ENCODE data around the gene MRM3.
"Not testable (repeated sequence)": the region's sequence is repeated elsewhere in the genome, so short reads cannot be mapped to it uniquely, and the experiment has no call there.

Gene MRM3

DNA sequence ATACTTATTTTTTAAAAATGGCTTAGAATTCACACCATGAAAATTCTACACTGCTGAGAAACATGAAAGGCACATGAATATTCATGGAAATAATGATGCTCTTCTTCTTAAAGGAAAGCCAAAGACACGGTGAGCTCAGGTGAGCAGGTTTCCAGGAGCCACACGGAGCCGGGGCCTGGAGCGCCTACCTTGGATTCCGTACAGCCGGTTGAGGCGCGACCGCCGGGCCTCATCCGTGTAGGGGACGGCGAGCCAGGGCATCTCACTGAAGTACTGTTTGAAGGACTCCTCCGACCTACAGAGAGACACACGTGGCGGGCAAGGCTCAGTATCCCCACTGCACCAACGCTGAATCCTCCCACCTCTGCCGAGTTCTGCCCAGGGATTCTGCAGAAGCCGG is 37.1 kb downstream of the MRM3 start:
- no peaks in the 10 kb centered on the region for H3K4me1 ChIP-seq (ENCODE audit: control extremely low read depth in 1 of 4, control insufficient read depth in 4 of 4, insufficient read depth in 4 of 4, low read length in 3 of 4)
- ChIA-PET CTCF (no interaction called here), POLR2A (no interaction called here)
- no peak overlapping the region for H3K4me3 ChIP-seq (ENCODE audit: control insufficient read depth in 1 of 7, extremely low read depth in 1 of 7, insufficient read depth in 4 of 7, low read depth in 2 of 7, low read length in 6 of 7)
- no peaks in the 10 kb centered on the region for H3K9me3 ChIP-seq (ENCODE audit: control extremely low read depth in 1 of 5, control insufficient read depth in 4 of 5, insufficient read depth in 2 of 5, low read depth in 1 of 5, low read length in 4 of 5)
- no peak overlapping the region for H3K27ac ChIP-seq (ENCODE audit: insufficient read depth in 1 of 2, low read depth in 1 of 2, low read length in 2 of 2, poor library complexity in 1 of 2, severe bottlenecking in 2 of 2)
- no peaks in the 10 kb centered on the region for H3K36me3 ChIP-seq (ENCODE audit: control insufficient read depth in 4 of 4, insufficient read depth in 4 of 4, low read length in 3 of 4)
- DNase-seq, result no peak
- H3K27me3 ChIP-seq (replicated peaks in 2 of 5; ENCODE audit: control insufficient read depth in 4 of 5, insufficient read depth in 5 of 5, low read length in 4 of 5), result no peaks in the 10 kb centered on the region
- WGBS (ENCODE audit: insufficient coverage), result 96% methylated on average over 19 of the region's 19 CpGs

DNA sequence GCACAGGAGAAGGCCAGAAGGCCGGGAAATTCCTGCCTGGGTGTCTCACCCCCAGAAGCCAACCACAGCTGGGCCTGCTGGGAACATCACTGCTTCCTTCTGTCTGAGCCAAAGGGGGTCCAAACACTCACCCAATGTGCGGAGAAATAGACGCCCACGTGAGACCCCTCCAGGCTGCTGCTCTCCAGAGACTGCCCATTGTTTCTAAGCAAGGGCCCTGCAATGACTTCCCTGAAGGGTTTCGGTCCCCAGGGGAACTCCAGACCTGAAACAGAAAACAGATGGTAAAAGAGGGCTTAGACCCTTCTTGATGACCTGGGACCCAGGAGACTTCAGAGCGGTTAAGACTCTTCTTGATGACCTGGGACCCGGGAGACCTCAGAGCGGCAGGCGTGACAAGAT is 41.3 kb downstream of the MRM3 start:
- 92% methylated on average over 9 of the region's 9 CpGs for WGBS (ENCODE audit: insufficient coverage)
- Histone ChIP-seq H3K9me3 (ENCODE audit: control extremely low read depth in 1 of 5, control insufficient read depth in 4 of 5, insufficient read depth in 2 of 5, low read depth in 1 of 5, low read length in 4 of 5) (no peaks in the 10 kb centered on the region), H3K27ac (ENCODE audit: insufficient read depth in 1 of 2, low read depth in 1 of 2, low read length in 2 of 2, poor library complexity in 1 of 2, severe bottlenecking in 2 of 2) (no peak overlapping the region), H3K36me3 (ENCODE audit: control insufficient read depth in 4 of 4, insufficient read depth in 4 of 4, low read length in 3 of 4) (no peaks in the 10 kb centered on the region), H3K4me3 (ENCODE audit: control insufficient read depth in 1 of 7, extremely low read depth in 1 of 7, insufficient read depth in 4 of 7, low read depth in 2 of 7, low read length in 6 of 7) (no peak overlapping the region), H3K4me1 (ENCODE audit: control extremely low read depth in 1 of 4, control insufficient read depth in 4 of 4, insufficient read depth in 4 of 4, low read length in 3 of 4) (no peaks in the 10 kb centered on the region), H3K27me3 (replicated peaks in 2 of 5; ENCODE audit: control insufficient read depth in 4 of 5, insufficient read depth in 5 of 5, low read length in 4 of 5) (no peaks in the 10 kb centered on the region)
- ChIA-PET POLR2A (no interaction called here), CTCF (no interaction called here)
- DNase-seq, result no peak

DNA sequence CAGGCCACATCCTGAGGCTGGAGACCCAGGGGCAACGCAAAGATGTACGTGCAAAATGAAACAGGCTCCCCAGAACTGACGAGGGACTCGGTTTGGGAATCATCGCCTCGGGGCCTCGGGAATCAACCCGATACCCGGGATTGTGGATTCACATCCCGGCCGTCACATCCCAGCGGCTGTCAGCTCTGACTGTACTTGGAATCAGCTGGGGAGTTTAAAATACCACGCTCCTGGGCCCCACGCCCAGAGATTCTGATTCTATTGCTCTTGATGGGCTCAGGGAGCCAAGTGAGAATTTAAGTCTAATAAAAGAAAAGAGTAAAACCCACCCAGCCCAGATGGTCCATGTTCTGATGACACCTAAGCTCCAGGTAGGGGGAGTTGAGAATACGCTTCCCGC is 42.2 kb downstream of the MRM3 start:
- no peak for DNase-seq
- Histone ChIP-seq H3K4me3 (ENCODE audit: control insufficient read depth in 1 of 7, extremely low read depth in 1 of 7, insufficient read depth in 4 of 7, low read depth in 2 of 7, low read length in 6 of 7) (no peak overlapping the region), H3K27me3 (replicated peaks in 2 of 5; ENCODE audit: control insufficient read depth in 4 of 5, insufficient read depth in 5 of 5, low read length in 4 of 5) (no peaks in the 10 kb centered on the region), H3K27ac (ENCODE audit: insufficient read depth in 1 of 2, low read depth in 1 of 2, low read length in 2 of 2, poor library complexity in 1 of 2, severe bottlenecking in 2 of 2) (no peak overlapping the region), H3K4me1 (ENCODE audit: control extremely low read depth in 1 of 4, control insufficient read depth in 4 of 4, insufficient read depth in 4 of 4, low read length in 3 of 4) (no peaks in the 10 kb centered on the region), H3K36me3 (ENCODE audit: control insufficient read depth in 4 of 4, insufficient read depth in 4 of 4, low read length in 3 of 4) (no peaks in the 10 kb centered on the region), H3K9me3 (ENCODE audit: control extremely low read depth in 1 of 5, control insufficient read depth in 4 of 5, insufficient read depth in 2 of 5, low read depth in 1 of 5, low read length in 4 of 5) (no peaks in the 10 kb centered on the region)
- WGBS (ENCODE audit: insufficient coverage), result 93% methylated on average over 16 of the region's 16 CpGs
- CTCF ChIA-PET, result interaction anchor here (1.6 to 1.7 kb wide), 2 partner anchors 27 to 29 kb away, joined by 4 read pairs; no protein-coding TSS in a partner anchor
- POLR2A ChIA-PET, result no interaction called here

DNA sequence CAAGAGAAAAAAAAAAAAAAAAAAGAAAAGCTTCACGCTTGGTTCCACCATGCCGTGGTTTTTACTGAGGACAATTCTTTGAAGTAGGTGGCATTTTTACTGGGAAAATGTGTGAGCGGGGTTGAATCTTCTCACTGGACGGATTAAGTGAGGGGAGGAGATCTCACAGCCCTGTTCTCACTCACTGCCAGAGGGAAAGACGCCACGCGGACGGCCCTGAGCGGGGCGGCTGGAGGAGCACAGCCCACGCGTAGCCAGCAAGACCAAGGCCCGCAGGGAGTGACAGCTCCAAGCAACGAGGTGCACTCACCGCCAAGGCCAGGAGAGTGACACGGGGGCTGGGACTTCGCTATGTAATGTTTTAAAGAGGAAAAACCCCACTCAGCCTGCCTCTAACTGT is 43.1 kb downstream of the MRM3 start:
- WGBS (ENCODE audit: insufficient coverage), result 97% methylated on average over 15 of the region's 17 CpGs
- POLR2A ChIA-PET, result no interaction called here
- H3K9me3 ChIP-seq (ENCODE audit: control extremely low read depth in 1 of 5, control insufficient read depth in 4 of 5, insufficient read depth in 2 of 5, low read depth in 1 of 5, low read length in 4 of 5), result no peaks in the 10 kb centered on the region
- H3K36me3 ChIP-seq (ENCODE audit: control insufficient read depth in 4 of 4, insufficient read depth in 4 of 4, low read length in 3 of 4), result no peaks in the 10 kb centered on the region
- no peak overlapping the region for H3K4me3 ChIP-seq (ENCODE audit: control insufficient read depth in 1 of 7, extremely low read depth in 1 of 7, insufficient read depth in 4 of 7, low read depth in 2 of 7, low read length in 6 of 7)
- DNase-seq, result no peak
- no peak overlapping the region for H3K27ac ChIP-seq (ENCODE audit: insufficient read depth in 1 of 2, low read depth in 1 of 2, low read length in 2 of 2, poor library complexity in 1 of 2, severe bottlenecking in 2 of 2)
- no peaks in the 10 kb centered on the region for H3K27me3 ChIP-seq (replicated peaks in 2 of 5; ENCODE audit: control insufficient read depth in 4 of 5, insufficient read depth in 5 of 5, low read length in 4 of 5)
- CTCF ChIA-PET, result interaction anchor here (1.6 to 1.7 kb wide), 2 partner anchors 27 to 30 kb away, joined by 4 read pairs; no protein-coding TSS in a partner anchor
- no peaks in the 10 kb centered on the region for H3K4me1 ChIP-seq (ENCODE audit: control extremely low read depth in 1 of 4, control insufficient read depth in 4 of 4, insufficient read depth in 4 of 4, low read length in 3 of 4)

DNA sequence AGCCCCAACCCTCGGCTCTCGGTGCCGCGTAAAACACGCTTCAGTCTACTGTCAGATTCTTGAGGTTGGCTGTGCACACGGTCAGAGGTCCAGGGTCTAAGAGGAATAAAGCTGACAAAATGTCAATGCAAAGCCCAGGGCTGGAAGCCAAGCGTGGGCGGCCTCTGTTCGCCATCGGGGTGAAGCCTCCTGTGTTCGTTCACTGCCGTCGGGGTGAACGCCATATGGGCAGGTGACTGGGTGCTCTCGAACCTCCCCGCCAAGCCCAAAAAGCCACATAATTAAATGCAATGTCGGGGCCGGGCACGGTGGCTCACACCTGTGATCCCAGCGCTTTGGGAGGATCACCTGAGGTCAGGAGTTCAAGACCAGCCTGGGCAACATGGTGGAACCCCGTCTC is 44.6 kb downstream of the MRM3 start:
- Histone ChIP-seq H3K27ac (ENCODE audit: insufficient read depth in 1 of 2, low read depth in 1 of 2, low read length in 2 of 2, poor library complexity in 1 of 2, severe bottlenecking in 2 of 2) (no peak overlapping the region), H3K4me1 (ENCODE audit: control extremely low read depth in 1 of 4, control insufficient read depth in 4 of 4, insufficient read depth in 4 of 4, low read length in 3 of 4) (no peaks in the 10 kb centered on the region), H3K4me3 (ENCODE audit: control insufficient read depth in 1 of 7, extremely low read depth in 1 of 7, insufficient read depth in 4 of 7, low read depth in 2 of 7, low read length in 6 of 7) (no peak overlapping the region), H3K36me3 (ENCODE audit: control insufficient read depth in 4 of 4, insufficient read depth in 4 of 4, low read length in 3 of 4) (no peaks in the 10 kb centered on the region), H3K27me3 (replicated peaks in 2 of 5; ENCODE audit: control insufficient read depth in 4 of 5, insufficient read depth in 5 of 5, low read length in 4 of 5) (no peaks in the 10 kb centered on the region), H3K9me3 (ENCODE audit: control extremely low read depth in 1 of 5, control insufficient read depth in 4 of 5, insufficient read depth in 2 of 5, low read depth in 1 of 5, low read length in 4 of 5) (peaks cover 0 to 5% (median 0%) of the 10 kb centered on the region in 5 experiments)
- 93% methylated on average over 20 of the region's 21 CpGs for WGBS (ENCODE audit: insufficient coverage)
- ChIA-PET CTCF (no interaction called here), POLR2A (no interaction called here)
- no peak for DNase-seq

DNA sequence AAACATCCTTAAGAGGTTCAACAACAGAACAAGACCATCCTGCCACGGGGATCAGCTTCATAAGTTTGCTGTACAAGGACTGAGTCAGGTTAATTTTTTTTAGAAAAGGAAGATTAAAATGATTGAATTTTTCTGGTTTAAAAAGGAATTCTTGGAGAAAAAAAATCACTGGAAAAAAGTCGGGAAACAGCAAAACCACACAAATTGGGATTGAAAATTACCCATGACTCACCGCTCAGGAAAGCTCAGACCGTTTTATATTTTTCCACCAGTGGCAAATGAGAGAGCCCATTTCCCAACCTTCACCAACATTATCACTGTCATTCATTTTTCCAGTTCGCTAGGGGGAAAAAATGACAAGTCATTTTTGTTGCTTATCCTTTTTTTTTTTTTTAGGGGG is 46.6 kb downstream of the MRM3 start:
- DNase-seq, result no peak
- Histone ChIP-seq H3K9me3 (ENCODE audit: control extremely low read depth in 1 of 5, control insufficient read depth in 4 of 5, insufficient read depth in 2 of 5, low read depth in 1 of 5, low read length in 4 of 5) (peaks cover 0 to 7% (median 0%) of the 10 kb centered on the region in 5 experiments), H3K4me3 (ENCODE audit: control insufficient read depth in 1 of 7, extremely low read depth in 1 of 7, insufficient read depth in 4 of 7, low read depth in 2 of 7, low read length in 6 of 7) (no peak overlapping the region), H3K4me1 (ENCODE audit: control extremely low read depth in 1 of 4, control insufficient read depth in 4 of 4, insufficient read depth in 4 of 4, low read length in 3 of 4) (no peaks in the 10 kb centered on the region), H3K27me3 (replicated peaks in 2 of 5; ENCODE audit: control insufficient read depth in 4 of 5, insufficient read depth in 5 of 5, low read length in 4 of 5) (no peaks in the 10 kb centered on the region), H3K36me3 (ENCODE audit: control insufficient read depth in 4 of 4, insufficient read depth in 4 of 4, low read length in 3 of 4) (no peaks in the 10 kb centered on the region), H3K27ac (ENCODE audit: insufficient read depth in 1 of 2, low read depth in 1 of 2, low read length in 2 of 2, poor library complexity in 1 of 2, severe bottlenecking in 2 of 2) (no peak overlapping the region)
- ChIA-PET CTCF (no interaction called here), POLR2A (no interaction called here)
- WGBS (ENCODE audit: insufficient coverage), result 81% methylated on average over 3 of the region's 5 CpGs

DNA sequence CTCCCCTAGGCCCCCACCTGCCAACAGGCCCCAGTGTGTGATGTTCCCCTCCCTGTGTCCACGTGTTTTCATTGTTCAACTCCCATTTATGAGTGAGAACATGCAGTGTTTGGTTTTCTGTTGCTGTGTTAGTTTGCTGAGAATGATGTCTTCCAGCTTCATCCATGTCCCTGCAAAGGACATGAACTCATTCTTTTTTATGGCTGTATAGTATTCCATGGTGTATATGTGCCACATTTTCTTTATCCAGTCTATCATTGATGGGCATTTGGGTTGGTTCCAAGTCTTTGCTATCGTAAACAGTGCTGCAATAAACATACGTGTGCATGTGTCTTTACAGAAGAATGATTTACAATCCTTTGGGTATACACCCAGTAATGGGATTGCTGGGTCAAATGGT is 47.5 kb downstream of the MRM3 start:
- H3K27ac ChIP-seq (ENCODE audit: insufficient read depth in 1 of 2, low read depth in 1 of 2, low read length in 2 of 2, poor library complexity in 1 of 2, severe bottlenecking in 2 of 2); H3K9me3 ChIP-seq (ENCODE audit: control extremely low read depth in 1 of 5, control insufficient read depth in 4 of 5, insufficient read depth in 2 of 5, low read depth in 1 of 5, low read length in 4 of 5); H3K27me3 ChIP-seq (replicated peaks in 2 of 5; ENCODE audit: control insufficient read depth in 4 of 5, insufficient read depth in 5 of 5, low read length in 4 of 5); DNase-seq; POLR2A ChIA-PET; H3K4me1 ChIP-seq (ENCODE audit: control extremely low read depth in 1 of 4, control insufficient read depth in 4 of 4, insufficient read depth in 4 of 4, low read length in 3 of 4); CTCF ChIA-PET; H3K36me3 ChIP-seq (ENCODE audit: control insufficient read depth in 4 of 4, insufficient read depth in 4 of 4, low read length in 3 of 4); H3K4me3 ChIP-seq (ENCODE audit: control insufficient read depth in 1 of 7, extremely low read depth in 1 of 7, insufficient read depth in 4 of 7, low read depth in 2 of 7, low read length in 6 of 7): not testable (repeated sequence)
- no CpG with 5 or more reads among the region's 3 CpGs for WGBS (ENCODE audit: insufficient coverage)

Data from common myeloid progenitor, CD34-positive (primary cell).